Measurements from ENCODE around the gene YTHDF1. TPM values are rescaled to one million over a fixed set of nuclear protein-coding genes. Genes with fewer than 3 reads are reported as not detected.

Gene YTHDF1
- total RNA-seq, 1 donor from 2014 or later, result 59.0 TPM

DNA sequence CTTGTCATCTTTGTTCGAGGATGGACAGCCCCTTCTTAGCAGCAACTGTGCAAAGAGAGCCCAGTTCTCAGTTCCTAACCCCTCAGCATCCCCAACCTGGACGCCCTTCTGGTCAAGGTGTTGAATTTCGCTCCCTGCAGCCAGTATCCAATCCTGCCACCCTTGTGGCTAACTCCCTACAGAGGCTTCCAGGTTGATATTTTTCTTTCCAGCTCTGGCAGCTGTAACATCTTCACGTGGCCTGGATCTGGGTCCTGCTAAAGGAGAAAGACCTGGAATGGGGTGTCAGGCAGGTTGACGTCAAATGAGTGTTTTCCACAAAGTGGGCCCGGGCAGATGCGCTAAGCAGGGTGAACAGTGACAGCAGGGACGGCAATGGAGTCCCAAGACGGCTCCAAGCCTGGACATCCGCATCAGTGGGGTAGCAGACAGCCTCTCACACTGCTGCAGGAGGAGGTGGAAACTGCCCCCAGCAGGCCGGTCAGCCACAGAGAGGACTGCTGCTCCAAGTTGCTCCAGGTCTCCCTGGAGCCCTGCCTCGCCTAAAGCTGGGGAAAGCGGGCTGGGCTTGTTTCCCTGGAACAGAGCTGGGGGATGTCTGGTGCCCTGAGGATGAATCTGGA lies 1.0 kb upstream of the YTHDF1 start:
- Mint-ChIP-seq H3K4me3 (peak overlapping the region; percentile 91), H3K36me3 (ENCODE audit: low read depth) (peaks cover 7% of the 10 kb centered on the region), H3K9me3 (no peaks in the 10 kb centered on the region), H3K27me3 (ENCODE audit: low read depth) (peaks cover 15% of the 10 kb centered on the region), H3K27ac (ENCODE audit: unreplicated experiment) (peak overlapping the region; percentile 94), H3K4me1 (peaks cover 39% of the 10 kb centered on the region)
- no peak for DNase-seq (ENCODE audit: low read depth, low spot score)
- no peak for TF ChIP-seq CTCF (conservative IDR thresholded peaks at IDR 0.05)

DNA sequence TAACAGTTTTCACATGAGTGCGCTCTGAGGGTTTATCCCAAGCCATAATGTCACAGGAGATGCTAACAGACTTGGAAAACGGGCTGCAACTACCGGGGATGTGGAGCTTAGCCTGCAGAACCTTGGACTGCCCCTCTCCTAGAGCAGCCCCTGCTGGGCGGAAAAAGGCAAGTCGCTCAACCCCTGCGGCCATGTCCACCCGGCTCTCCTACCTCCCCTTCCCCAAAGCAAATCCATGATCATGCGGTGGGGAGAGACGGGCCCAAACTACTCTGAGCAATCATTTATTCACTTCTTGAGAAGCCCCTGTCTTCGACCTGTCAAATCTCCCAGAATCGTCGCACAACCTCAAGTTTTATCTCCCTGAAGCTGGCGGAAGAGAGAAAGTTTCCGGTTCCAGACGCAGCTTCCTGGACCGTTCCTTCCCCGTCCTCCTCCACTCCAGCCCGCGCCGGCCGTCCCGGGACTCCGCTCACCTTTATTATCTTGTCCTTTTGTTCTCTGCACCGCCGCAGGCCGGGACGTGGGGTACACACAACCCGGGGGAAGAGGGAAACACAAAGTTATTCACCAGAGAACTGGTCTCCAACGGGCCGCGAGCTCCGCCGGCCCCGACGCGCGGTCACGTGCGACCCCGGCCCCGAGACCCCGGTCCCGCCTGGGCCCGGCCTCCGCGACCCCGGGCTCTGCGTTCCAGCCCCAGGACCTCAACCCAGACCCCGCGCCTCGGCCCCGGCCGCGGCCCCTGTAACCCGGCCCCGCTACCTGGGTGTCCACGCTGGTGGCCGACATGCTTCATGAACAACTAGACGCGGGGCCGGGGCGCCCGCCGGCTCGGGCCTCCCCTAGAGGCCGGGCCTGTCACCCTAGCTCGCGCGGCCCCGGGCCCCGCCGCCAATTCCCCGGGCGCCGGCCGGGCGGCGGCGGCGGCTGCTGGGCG lies 560 bp downstream of the YTHDF1 start:
- H3K9me3 Mint-ChIP-seq, result no peaks in the 10 kb centered on the region
- peaks cover 5% of the 10 kb centered on the region for H3K27me3 Mint-ChIP-seq (ENCODE audit: low read depth)
- peak; percentile 35 for DNase-seq (ENCODE audit: low read depth, low spot score)
- H3K36me3 Mint-ChIP-seq (ENCODE audit: low read depth), result peaks cover 10% of the 10 kb centered on the region
- H3K4me3 Mint-ChIP-seq, result peak overlapping the region; percentile 100
- peaks cover 44% of the 10 kb centered on the region for H3K4me1 Mint-ChIP-seq
- H3K27ac Mint-ChIP-seq (ENCODE audit: unreplicated experiment), result peak overlapping the region; percentile 96
- TF ChIP-seq CTCF (conservative IDR thresholded peaks at IDR 0.05), result peak; percentile 59

GRCh38 chr20:63214514-63214913 lies 1.4 kb downstream of the YTHDF1 start:
- Mint-ChIP-seq H3K27me3 (ENCODE audit: low read depth) (no peaks in the 10 kb centered on the region), H3K36me3 (ENCODE audit: low read depth) (peaks cover 10% of the 10 kb centered on the region), H3K4me3 (peak overlapping the region; percentile 100), H3K4me1 (peaks cover 44% of the 10 kb centered on the region), H3K27ac (ENCODE audit: unreplicated experiment) (peak overlapping the region; percentile 39), H3K9me3 (no peaks in the 10 kb centered on the region)
- no peak for DNase-seq (ENCODE audit: low read depth, low spot score)
- no peak for TF ChIP-seq CTCF (conservative IDR thresholded peaks at IDR 0.05)

DNA sequence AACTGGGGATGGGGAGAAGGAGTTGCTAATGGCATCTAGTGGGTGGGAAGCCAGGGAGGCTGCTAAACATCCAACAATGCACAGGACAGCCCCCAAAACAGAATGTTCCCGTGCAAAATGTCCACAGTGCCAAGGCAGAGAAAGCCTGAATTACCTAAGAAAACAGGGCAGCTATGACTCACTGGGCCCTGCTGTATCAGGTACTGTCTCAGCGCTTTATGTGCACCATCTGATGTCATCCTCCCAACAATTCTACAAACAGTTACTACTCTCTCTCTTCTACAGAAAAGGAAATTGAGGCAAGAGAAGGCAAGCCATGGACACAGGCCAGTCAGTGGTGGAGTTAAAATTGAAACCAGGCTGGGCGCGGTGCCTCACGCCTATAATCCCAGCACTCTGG lies 3.1 kb downstream of the YTHDF1 start:
- H3K9me3 Mint-ChIP-seq, result no peaks in the 10 kb centered on the region
- TF ChIP-seq CTCF (conservative IDR thresholded peaks at IDR 0.05), result no peak
- no peak for DNase-seq (ENCODE audit: low read depth, low spot score)
- peaks cover 44% of the 10 kb centered on the region for H3K4me1 Mint-ChIP-seq
- H3K36me3 Mint-ChIP-seq (ENCODE audit: low read depth), result peaks cover 10% of the 10 kb centered on the region
- peak overlapping the region; percentile 75 for H3K4me3 Mint-ChIP-seq
- no peak overlapping the region for H3K27ac Mint-ChIP-seq (ENCODE audit: unreplicated experiment)
- no peaks in the 10 kb centered on the region for H3K27me3 Mint-ChIP-seq (ENCODE audit: low read depth)

- no peak for DNase-seq (ENCODE audit: low read depth, low spot score)
- Mint-ChIP-seq H3K4me1 (peaks cover 44% of the 10 kb centered on the region), H3K36me3 (ENCODE audit: low read depth) (peaks cover 10% of the 10 kb centered on the region), H3K27ac (ENCODE audit: unreplicated experiment) (no peak overlapping the region), H3K27me3 (ENCODE audit: low read depth) (no peaks in the 10 kb centered on the region), H3K9me3 (no peaks in the 10 kb centered on the region), H3K4me3 (peak overlapping the region; percentile 75)
- no peak for TF ChIP-seq CTCF (conservative IDR thresholded peaks at IDR 0.05)
Observed at GRCh38 chr20:63212393-63212730, 3.6 kb downstream of the YTHDF1 start.

All from neural crest cell (in vitro differentiated cells).